Lung (tissue), 12 donors: ENCODE results near the gene GALNT9. TPM values are rescaled to one million over a fixed set of nuclear protein-coding genes. Genes with fewer than 3 reads are reported as not detected.

Source experiments
- ATAC-seq: fragments of 200-7000 bp; cut with Tn5 transposase; one replicate; pipeline ENCODE4 v1.9.1; 2020; ENCODE audit warnings: moderate number of reproducible peaks; ENCODE audit not compliant: insufficient read depth, low FRiP score
- DNase-seq, 3 donors: peaks; one replicate each; pipeline ENCODE4 v3.0.0-alpha.2; 2013 to 2017
- H3K27ac ChIP-seq, 2 donors: one replicate each; pipeline ENCODE4 v1.5.1; 2013; ENCODE audit warnings: mild to moderate bottlenecking in 2 of 2, moderate library complexity in 2 of 2, control low read depth in 1 of 2, inconsistent platforms in 1 of 2, low read depth in 1 of 2, low read length in 1 of 2
- H3K27me3 ChIP-seq, 3 donors: one replicate each; pipeline ENCODE4 v1.5.1; 2013; ENCODE audit warnings: low read length in 2 of 3; ENCODE audit not compliant: control insufficient read depth in 3 of 3, insufficient read depth in 3 of 3
- H3K36me3 ChIP-seq, 4 donors: one replicate each; pipeline ENCODE4 v1.5.1; 2013; ENCODE audit warnings: low read length in 4 of 4, mild to moderate bottlenecking in 1 of 4, moderate library complexity in 1 of 4; ENCODE audit not compliant: control insufficient read depth in 4 of 4, insufficient read depth in 4 of 4
- H3K4me1 ChIP-seq, 5 donors: one replicate each; pipeline ENCODE4 v1.5.1; 2013; ENCODE audit warnings: low read length in 5 of 5, mild to moderate bottlenecking in 2 of 5, moderate library complexity in 1 of 5; ENCODE audit not compliant: control insufficient read depth in 5 of 5, insufficient read depth in 5 of 5
- H3K4me3 ChIP-seq: one replicate; pipeline ENCODE4 v1.5.1; 2013; ENCODE audit warnings: mild to moderate bottlenecking, control low read depth, moderate library complexity
- H3K9ac ChIP-seq, 2 donors: one replicate each; pipeline ENCODE4 v1.5.1; 2013; ENCODE audit warnings: low read length in 2 of 2, control low read depth in 1 of 2; ENCODE audit not compliant: insufficient read depth in 1 of 2
- H3K9me3 ChIP-seq, 4 donors: one replicate each; pipeline ENCODE4 v1.5.1; 2013; ENCODE audit warnings: low read length in 3 of 4, mild to moderate bottlenecking in 1 of 4, moderate library complexity in 1 of 4; ENCODE audit not compliant: control insufficient read depth in 4 of 4, insufficient read depth in 3 of 4
- CTCF ChIP-seq: IDR thresholded peaks from 2 replicates; pipeline ENCODE4 v1.5.1; 2012; ENCODE audit warnings: mild to moderate bottlenecking; ENCODE audit errors: control extremely low read depth, extremely low read depth
- WGBS, 2 donors: extraction: QIAGEN DNeasy Blood & Tissue Kit; methylation state at CpG; one replicate each; pipeline ENCODE4 v1.1.7; 2013; 5-methylcytosine and 5-hydroxymethylcytosine counted together
- polyA plus RNA-seq, 2 donors: library from polyadenylated mRNA; stranded (reverse); fragments of 200-250 nt; gene quantifications; one replicate each; pipeline ENCODE4 v1.2.1, GENCODE V29; 2013
- total RNA-seq, 2 donors: library from RNA; depleted of rRNA in 1 of 2; stranded (reverse); fragments of >200 nt in 1 of 2; gene quantifications; one replicate each; pipeline ENCODE4 v1.2.1, GENCODE V29; 2014 to 2021
- donor health status: control.
- donor health status: control.
- donor health status: Bipolar disorder and iron deficiency.
- donor health status: healthy.
- donor health status: DM: yes; HTN: yes; CAD: no.

The GALNT9 gene
- total and polyA plus RNA-seq, 4 donors: 0.13 to 1.7 (median 0.79) TPM

GRCh38 chr12:132263061-132263360 lies 66.4 kb downstream of the GALNT9 start:
- DNase-seq (no peak), ATAC-seq (no peak)
- no peak overlapping the region for H3K9ac ChIP-seq
- no peak overlapping the region for H3K27ac ChIP-seq
- H3K27me3 ChIP-seq: peaks cover 0 to 9% (median 3%) of the 10 kb centered on the region in 3 donors
- WGBS, 2 donors: 61 to 66% methylated on average over 8 of the region's 8 CpGs
- H3K4me3 ChIP-seq: no peak overlapping the region
- peaks cover 0 to 5% (median 0%) of the 10 kb centered on the region in 5 donors for H3K4me1 ChIP-seq
- peaks cover 0 to 5% (median 0%) of the 10 kb centered on the region in 4 donors for H3K9me3 ChIP-seq
- no peak for TF ChIP-seq CTCF
- no peaks in the 10 kb centered on the region for H3K36me3 ChIP-seq

GRCh38 chr12:132262256-132263060 lies 66.9 kb downstream of the GALNT9 start:
- ATAC-seq (no peak), DNase-seq (no peak)
- H3K9me3 ChIP-seq: peaks cover 0 to 2% (median 0%) of the 10 kb centered on the region in 4 donors
- H3K4me3 ChIP-seq: no peak overlapping the region
- no peak overlapping the region for H3K9ac ChIP-seq
- H3K4me1 ChIP-seq: no peaks in the 10 kb centered on the region
- H3K27me3 ChIP-seq: peaks cover 0 to 3% (median 0%) of the 10 kb centered on the region in 3 donors
- no peak overlapping the region for H3K27ac ChIP-seq
- H3K36me3 ChIP-seq: no peaks in the 10 kb centered on the region
- 82 to 89% methylated on average over 40 of the region's 40 CpGs for WGBS, 2 donors
- TF ChIP-seq CTCF: no peak

- ATAC-seq (no peak), DNase-seq (no peak)
- H3K4me1 ChIP-seq: no peaks in the 10 kb centered on the region
- no peaks in the 10 kb centered on the region for H3K36me3 ChIP-seq
- no peak overlapping the region for H3K9ac ChIP-seq
- H3K27ac ChIP-seq: no peak overlapping the region
- no peak for TF ChIP-seq CTCF
- peaks cover 0 to 3% (median 0%) of the 10 kb centered on the region in 3 donors for H3K27me3 ChIP-seq
- H3K4me3 ChIP-seq: no peak overlapping the region
- peaks cover 0 to 2% (median 0%) of the 10 kb centered on the region in 4 donors for H3K9me3 ChIP-seq
- WGBS, 2 donors: 75 to 80% methylated on average over 13 of the region's 13 CpGs
Observed at GRCh38 chr12:132261328-132262138, 67.9 kb downstream of the GALNT9 start.
